HG03558 (cell line): ENCODE data around the gene MYH15.
A peak's percentile ranks its signal among the peaks of the same experiment; 100 is the strongest.

Experiments used
- ATAC-seq: cut with Tn5 transposase; IDR thresholded peaks from one replicate; pipeline ENCODE4 v1.9.1; 2021; ENCODE audit warnings: moderate number of reproducible peaks; ENCODE audit not compliant: unreplicated experiment; ENCODE audit errors: extremely low read depth

MYH15 gene

DNA sequence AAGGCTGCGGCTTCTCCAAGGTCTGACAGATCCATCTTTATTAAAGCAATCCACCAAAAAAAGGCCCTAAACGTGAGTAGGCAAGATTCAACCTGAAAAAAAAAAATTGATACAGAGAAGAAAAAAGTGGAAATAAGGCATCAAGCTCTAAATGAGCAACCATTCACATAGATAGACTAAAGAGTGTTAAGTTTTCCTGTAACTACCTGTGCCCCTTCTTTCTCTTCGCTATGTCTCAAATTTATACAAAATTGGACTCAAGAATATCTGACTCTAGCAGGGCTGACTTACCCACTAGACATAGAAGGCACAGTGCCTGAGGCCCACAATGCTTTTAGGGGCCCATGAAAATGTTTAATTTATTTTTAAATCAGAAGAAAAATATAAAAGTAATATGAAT is at the start of gene MYH15:
MYH15 (minus strand) TSS at position 101 of the 400 bp plus-strand sequence; CDS start at position 35, 66 bp downstream.
- ATAC-seq: no peak

DNA sequence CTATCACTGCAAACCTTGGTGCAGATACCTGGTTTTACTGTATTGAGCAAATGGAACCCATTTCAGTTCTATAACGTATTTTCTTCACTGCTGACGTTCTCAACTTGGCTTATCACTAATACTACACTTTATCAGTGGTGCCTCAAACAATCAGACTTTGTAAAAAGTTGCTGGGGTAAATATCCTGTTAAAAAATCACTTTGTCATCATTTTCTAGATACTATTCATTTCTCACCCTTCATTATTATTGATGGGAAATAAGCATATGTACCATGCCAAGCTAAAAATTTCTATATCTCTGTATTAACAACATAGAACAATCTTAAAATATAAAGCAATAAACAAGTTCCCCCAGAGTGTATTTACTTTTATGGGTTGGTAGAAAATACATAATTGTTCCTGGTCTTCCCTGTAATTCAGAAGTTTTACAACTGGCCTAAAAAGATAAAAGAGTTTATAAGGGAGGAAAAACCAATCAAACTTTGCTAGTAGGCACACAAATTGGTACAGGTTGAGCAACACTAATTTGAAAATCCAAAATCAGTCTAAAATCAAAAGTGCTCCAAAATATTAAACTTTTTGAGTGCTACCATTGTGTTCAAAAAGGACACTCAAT is 45.7 kb upstream of the MYH15 start:
- no peak for ATAC-seq

GRCh38 chr3:108554913-108555571 is 44.6 kb upstream of the MYH15 start:
- no peak for ATAC-seq

GRCh38 chr3:108554229-108554628 is 43.8 kb upstream of the MYH15 start:
- ATAC-seq: no peak

- ATAC-seq: no peak
Observed at GRCh38 chr3:108552267-108553159, 42.1 kb upstream of the MYH15 start.

DNA sequence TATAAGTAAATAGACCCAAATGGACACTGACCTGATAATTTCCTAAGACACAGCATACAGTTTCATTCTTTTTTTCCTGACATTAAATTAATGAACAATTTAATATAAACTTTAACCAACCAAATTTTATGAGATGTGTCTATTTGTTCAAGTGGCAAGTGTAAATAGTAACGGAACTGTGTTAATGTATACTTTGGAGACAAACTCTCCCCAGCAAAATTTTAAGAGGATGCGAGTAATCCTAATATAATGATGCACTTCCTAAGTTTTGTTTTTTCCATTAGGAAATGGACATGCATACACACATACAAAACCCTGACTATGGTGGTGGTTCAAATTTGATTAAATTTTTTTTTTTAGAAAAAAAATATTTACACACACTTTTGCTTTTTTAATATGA is 38.5 kb upstream of the MYH15 start:
- ATAC-seq: no peak

GRCh38 chr3:108548304-108548703 is 37.9 kb upstream of the MYH15 start:
- ATAC-seq: no peak

DNA sequence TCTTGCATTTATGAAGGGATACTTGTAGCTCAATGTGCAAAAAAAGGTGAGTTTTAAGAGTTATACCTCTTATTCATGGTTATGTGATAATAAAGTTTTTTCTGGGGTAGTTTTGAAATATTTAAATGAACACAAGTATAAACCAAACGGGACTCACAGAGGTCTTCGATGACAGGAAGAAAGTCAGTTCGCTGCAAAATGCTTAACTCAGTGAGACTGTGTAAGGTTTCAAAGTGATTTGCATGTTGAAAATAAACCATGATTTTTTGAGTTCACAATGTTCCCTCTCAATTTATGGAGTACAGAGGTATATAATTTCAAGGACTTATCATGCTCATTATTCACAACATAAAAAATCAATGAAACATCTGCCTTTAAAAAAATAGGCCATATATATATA is 36.3 kb upstream of the MYH15 start:
- ATAC-seq: no peak

DNA sequence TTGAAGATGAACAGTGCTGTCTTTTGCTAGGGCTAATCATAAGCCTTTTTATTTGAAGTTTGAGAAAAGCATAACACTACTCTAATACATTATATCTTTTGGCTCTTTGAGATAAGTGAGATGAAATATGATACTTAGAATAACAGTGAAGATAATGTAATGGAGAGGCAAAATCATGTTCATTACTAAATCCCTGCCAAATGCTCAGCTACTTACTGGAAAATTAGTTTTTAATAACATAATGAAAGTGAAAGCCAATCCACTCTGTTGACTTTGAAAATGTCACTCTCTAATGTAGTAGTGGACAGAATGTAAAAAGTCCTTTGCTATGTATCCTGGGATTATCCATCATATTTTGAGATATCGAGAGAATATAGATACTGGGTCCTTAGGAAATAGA is 35.9 kb upstream of the MYH15 start:
- no peak for ATAC-seq

GRCh38 chr3:108538083-108538482 is 27.7 kb upstream of the MYH15 start:
- ATAC-seq: no peak

DNA sequence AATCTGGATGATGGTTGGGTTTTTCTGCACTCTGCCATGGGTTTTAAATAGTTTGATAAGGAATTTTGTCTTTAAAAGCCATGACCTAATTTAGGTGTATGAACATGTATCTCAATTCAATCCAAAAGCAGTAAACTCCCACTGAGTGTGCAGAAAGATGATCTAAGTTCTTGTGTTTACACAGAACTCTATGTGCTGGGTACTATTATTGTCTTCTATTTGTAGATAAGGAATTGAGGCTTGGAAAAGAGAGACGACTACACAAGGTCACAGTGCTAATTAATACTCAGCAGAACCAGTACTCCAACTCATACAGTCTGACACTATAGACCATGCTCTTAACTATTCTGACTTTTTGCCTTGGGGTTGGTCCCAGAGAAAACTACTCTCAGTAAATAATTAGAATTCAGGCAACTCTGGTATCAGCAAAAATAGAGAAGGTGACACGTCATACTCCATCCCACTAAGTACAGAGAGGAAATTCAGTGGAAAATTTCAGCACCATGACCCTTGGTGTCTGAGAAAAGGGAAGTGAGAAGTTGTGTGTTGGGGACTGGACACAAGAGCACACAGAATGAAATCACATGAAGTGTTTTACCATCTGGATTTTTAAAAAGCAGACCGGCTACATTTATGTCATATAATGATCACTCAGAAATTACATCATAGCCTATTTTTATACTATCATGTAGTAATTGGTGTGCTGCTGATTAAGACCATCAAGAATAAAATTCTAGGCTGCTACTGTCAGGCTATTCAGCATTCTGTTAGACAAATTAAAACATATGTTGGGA is 18.3 kb upstream of the MYH15 start:
- ATAC-seq: peak; percentile 86

- ATAC-seq: no peak
Observed at GRCh38 chr3:108527817-108528216, 17.4 kb upstream of the MYH15 start.

DNA sequence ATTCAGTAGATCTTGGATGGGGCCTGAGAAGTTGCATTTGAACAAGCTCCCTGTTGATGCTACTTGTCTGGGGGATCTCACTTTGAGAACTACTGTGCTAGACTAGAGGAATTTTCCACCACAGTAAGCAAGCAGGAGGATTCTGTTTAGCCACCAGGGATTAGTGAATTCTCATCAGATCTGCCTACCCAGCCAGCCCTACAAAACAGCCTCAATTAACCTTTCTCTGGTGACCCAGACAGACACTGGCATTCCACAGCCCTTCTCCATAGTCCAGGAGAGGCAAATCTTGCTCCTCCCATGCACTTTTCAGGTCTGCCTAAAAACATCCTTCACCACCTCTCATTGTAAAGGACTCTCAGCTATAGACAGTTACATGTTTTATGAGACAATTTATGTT is 16.7 kb upstream of the MYH15 start:
- no peak for ATAC-seq

GRCh38 chr3:108525971-108526370 is 15.6 kb upstream of the MYH15 start:
- no peak for ATAC-seq

GRCh38 chr3:108525256-108525655 is 14.9 kb upstream of the MYH15 start:
- no peak for ATAC-seq

- no peak for ATAC-seq
Observed at GRCh38 chr3:108524537-108524936, 14.1 kb upstream of the MYH15 start.

DNA sequence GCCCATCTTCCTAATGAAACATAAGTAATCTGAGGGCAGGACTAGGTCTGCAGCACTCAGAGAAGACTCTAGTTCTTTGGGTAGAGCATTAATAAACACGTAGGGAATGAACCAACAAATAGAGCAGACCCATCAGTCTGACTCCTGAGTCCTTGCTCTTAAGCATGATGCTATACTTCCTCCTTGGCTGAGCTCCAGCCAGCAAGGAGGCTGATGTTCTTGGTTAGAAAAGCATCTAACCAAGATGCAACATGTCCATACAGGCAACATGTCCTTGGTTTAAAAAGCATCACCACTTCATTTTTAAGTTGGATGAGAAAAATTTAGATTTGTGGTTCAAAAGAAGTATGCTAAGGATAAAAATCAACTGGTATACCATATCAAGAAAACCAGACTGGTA is 8.5 kb upstream of the MYH15 start:
- no peak for ATAC-seq

GRCh38 chr3:108516881-108517280 is 6.5 kb upstream of the MYH15 start:
- ATAC-seq: no peak

DNA sequence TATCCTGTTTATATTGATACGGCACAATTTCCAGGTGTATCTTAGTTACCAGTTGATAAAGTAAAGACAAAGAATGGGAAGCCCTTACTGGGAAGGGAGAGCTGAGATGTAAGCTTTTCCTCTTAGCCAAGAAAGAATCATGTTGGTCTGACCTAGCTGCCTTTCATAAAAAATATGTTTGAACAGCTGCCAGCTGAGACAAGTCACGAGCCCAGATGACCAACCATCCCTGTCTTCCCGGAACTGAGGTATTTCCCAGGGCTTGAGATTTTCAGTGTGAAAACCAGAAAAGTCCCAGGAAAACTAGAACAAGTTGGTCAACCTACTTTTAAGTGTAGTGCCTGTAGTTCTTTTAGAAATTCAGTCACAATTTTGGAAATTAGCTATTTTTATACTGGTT is 3.6 kb upstream of the MYH15 start:
- ATAC-seq: no peak

DNA sequence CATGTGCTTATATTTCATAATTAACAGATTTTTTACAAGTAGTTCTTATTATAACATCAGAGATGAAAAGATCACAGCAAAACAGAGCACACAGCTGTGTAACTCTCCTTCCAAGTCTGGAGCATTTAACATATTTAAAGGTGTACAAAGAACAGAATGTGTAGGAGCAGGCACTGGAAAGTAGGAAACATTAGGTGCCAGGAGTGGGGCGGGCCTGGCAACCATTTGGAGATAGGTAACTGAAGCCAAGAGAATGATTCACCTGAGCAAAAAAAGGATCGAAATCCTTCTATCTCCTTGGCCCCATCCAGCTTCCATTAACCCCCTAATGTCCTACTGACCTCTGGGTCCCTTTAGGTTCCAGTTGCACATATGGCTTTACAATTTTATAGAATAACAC is 2.3 kb upstream of the MYH15 start:
- ATAC-seq: no peak
